Esophagus squamous epithelium (tissue), 5 donors: ENCODE results near the gene PLA2G4F. TPM values are rescaled to one million over a fixed set of nuclear protein-coding genes. Genes with fewer than 3 reads are reported as not detected.

Source experiments
- DNase-seq: peaks from one replicate; lab custom pipeline; 2025; lab: John Stamatoyannopoulos, UW
- H3K27ac ChIP-seq, 4 donors: fragments of 200-600 bp; sonication (generic); one replicate each; pipeline ENCODE4 v1.5.1; 2016 to 2019; ENCODE audit warnings: mild to moderate bottlenecking in 1 of 4
- H3K27me3 ChIP-seq, 4 donors: fragments of 200-600 bp; sonication (generic); 1 replicate in 3 of 4; 2 replicates in 1 of 4; pipeline versions ENCODE4 v1.5.1 to v1.6.0; 2017 to 2021; ENCODE audit warnings: antibody characterized with exemption in 1 of 4
- H3K36me3 ChIP-seq, 3 donors: fragments of 200-600 bp; sonication (generic); one replicate each; pipeline ENCODE4 v1.5.1; 2016 to 2019
- H3K4me1 ChIP-seq, 3 donors: fragments of 200-600 bp; sonication (generic); one replicate each; pipeline ENCODE4 v1.5.1; 2017 to 2019
- H3K4me3 ChIP-seq, 4 donors: fragments of 200-600 bp; sonication (generic); 1 replicate in 3 of 4; 2 replicates in 1 of 4; pipeline ENCODE4 v1.5.1; 2016 to 2019; ENCODE audit warnings: mild to moderate bottlenecking in 2 of 4, moderate library complexity in 1 of 4
- H3K9me3 ChIP-seq, 3 donors: fragments of 200-600 bp; sonication (generic); one replicate each; pipeline ENCODE4 v1.5.1; 2016 to 2019
- POLR2A ChIP-seq, 4 donors: fragments of 450-650 bp; IDR thresholded peaks; one replicate each; pipeline ENCODE4 v1.6.1; 2017; ENCODE audit warnings: antibody characterized with exemption in 4 of 4, mild to moderate bottlenecking in 4 of 4, moderate library complexity in 3 of 4
- WGBS, 2 donors: methylation state at CpG; one replicate each; pipeline ENCODE4 v1.1.5; 2018; 5-methylcytosine and 5-hydroxymethylcytosine counted together
- intact Hi-C: fragments of 100-400 bp; cut with DNase I; formaldehyde crosslinking; loops from one replicate; pipeline ENCODE4 v1.15.0; 2022
- total RNA-seq, 4 donors: library from RNA; depleted of rRNA; stranded (reverse); fragments of >200 nt; gene quantifications; one replicate each; pipeline ENCODE4 v1.1.0, GENCODE V29; 2016
- TF ChIP-seq, protein P1 (sequence below), 6 experiments: fragments of 450-650 bp in 4 of 6; fragments of 200-600 bp in 2 of 6; sonication (generic) in 2 of 6; IDR thresholded peaks; one replicate each; pipeline ENCODE4 v1.5.1; 2016 to 2019; ENCODE audit warnings: antibody characterized with exemption in 6 of 6, mild to moderate bottlenecking in 4 of 6, moderate library complexity in 4 of 6
- donor health status: DM: yes; HTN: yes; CAD: no.

PLA2G4F gene
- total RNA-seq, 4 donors from 2014 or later = 7.4 to 28.2 (median 21.2) TPM

DNA sequence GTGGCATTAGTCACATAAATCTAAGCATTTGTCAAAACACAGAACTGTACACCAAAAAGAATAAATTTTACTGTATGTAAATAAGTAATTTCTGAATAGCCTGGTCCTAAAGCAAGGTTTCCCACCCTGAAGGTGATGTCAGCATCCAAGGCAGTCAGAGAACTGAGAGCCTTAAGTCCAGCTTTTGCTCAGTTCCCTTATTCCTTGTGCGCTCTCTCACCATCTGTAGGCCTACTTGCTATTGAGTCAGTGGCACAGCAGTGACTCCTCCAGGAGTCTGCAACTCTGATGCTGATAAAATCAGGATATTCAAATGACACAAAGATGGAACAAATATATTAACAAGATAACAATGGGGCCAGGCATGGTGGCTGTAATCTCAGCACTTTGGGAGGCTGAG, 29.4 kb upstream of the PLA2G4F start:
- intact Hi-C loops = no loop called here
- no peaks in the 10 kb centered on the region for H3K4me1 ChIP-seq
- 67 to 100% methylated on average over 1 of the region's 1 CpG for WGBS, 2 donors
- TF ChIP-seq, protein P1, sequence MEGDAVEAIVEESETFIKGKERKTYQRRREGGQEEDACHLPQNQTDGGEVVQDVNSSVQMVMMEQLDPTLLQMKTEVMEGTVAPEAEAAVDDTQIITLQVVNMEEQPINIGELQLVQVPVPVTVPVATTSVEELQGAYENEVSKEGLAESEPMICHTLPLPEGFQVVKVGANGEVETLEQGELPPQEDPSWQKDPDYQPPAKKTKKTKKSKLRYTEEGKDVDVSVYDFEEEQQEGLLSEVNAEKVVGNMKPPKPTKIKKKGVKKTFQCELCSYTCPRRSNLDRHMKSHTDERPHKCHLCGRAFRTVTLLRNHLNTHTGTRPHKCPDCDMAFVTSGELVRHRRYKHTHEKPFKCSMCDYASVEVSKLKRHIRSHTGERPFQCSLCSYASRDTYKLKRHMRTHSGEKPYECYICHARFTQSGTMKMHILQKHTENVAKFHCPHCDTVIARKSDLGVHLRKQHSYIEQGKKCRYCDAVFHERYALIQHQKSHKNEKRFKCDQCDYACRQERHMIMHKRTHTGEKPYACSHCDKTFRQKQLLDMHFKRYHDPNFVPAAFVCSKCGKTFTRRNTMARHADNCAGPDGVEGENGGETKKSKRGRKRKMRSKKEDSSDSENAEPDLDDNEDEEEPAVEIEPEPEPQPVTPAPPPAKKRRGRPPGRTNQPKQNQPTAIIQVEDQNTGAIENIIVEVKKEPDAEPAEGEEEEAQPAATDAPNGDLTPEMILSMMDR (IDR thresholded peaks at IDR 0.05) = no peak
- TF ChIP-seq POLR2A (IDR thresholded peaks at IDR 0.05) = no peak
- H3K4me3 ChIP-seq = no peak overlapping the region
- no peak overlapping the region for H3K27ac ChIP-seq
- no peaks in the 10 kb centered on the region for H3K9me3 ChIP-seq
- DNase-seq = no peak
- H3K36me3 ChIP-seq = peaks cover 9 to 100% (median 26%) of the 10 kb centered on the region in 3 donors
- H3K27me3 ChIP-seq = no peaks in the 10 kb centered on the region

DNA sequence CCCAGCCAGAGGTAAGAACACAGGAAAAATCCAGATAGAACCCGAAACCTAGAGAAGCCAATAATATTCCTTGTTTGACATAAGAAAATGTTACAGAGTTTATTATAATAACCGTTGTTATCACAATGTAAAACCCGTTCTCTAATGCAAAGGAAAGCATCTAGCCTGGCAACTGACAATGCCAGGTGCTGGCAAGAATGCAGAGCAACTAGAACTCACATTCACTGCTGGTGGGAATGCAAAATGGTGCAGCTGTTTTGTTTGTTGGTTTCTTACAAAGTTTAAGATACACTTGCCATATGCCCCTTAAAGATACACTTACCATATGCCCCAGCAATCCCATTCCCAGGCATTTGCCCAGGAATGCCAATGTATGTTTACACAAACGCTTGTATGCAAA, 28.3 kb upstream of the PLA2G4F start:
- TF ChIP-seq, protein P1 (IDR thresholded peaks at IDR 0.05) = no peak
- TF ChIP-seq POLR2A (IDR thresholded peaks at IDR 0.05) = no peak
- Histone ChIP-seq H3K4me1 (no peaks in the 10 kb centered on the region), H3K4me3 (no peak overlapping the region), H3K36me3 (peaks cover 7 to 100% (median 24%) of the 10 kb centered on the region in 3 donors), H3K9me3 (no peaks in the 10 kb centered on the region), H3K27ac (no peak overlapping the region), H3K27me3 (no peaks in the 10 kb centered on the region)
- WGBS, 2 donors = 85 to 99% methylated on average over 4 of the region's 4 CpGs
- intact Hi-C loops = no loop called here
- DNase-seq = no peak

DNA sequence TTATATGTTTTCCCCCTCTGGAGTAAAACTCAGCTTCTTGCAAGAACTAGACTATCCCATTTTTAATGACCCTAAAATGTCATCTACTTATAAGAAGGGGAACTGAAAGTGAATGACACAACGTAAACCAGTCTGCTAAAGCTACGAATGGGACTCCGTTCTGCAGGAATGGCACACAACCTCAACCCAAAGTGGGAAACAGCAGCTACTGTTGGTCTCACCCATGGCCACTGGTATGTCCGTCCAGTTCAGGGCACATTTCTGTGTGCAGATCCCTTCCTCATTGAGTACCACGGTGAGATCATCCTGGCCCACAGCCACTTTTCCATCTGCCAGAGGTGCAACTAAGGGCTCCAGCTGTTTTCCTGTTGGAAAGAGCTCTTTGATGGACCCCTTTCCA, 27.9 kb upstream of the PLA2G4F start:
- no peaks in the 10 kb centered on the region for H3K9me3 ChIP-seq
- no peak overlapping the region for H3K27ac ChIP-seq
- no peak for DNase-seq
- no peaks in the 10 kb centered on the region for H3K27me3 ChIP-seq
- TF ChIP-seq, protein P1 (IDR thresholded peaks at IDR 0.05) = no peak
- no peak for TF ChIP-seq POLR2A (IDR thresholded peaks at IDR 0.05)
- 68 to 75% methylated on average over 5 of the region's 5 CpGs for WGBS, 2 donors
- intact Hi-C loops = no loop called here
- H3K4me3 ChIP-seq = no peak overlapping the region
- no peaks in the 10 kb centered on the region for H3K4me1 ChIP-seq
- H3K36me3 ChIP-seq = peaks cover 7 to 100% (median 24%) of the 10 kb centered on the region in 3 donors

DNA sequence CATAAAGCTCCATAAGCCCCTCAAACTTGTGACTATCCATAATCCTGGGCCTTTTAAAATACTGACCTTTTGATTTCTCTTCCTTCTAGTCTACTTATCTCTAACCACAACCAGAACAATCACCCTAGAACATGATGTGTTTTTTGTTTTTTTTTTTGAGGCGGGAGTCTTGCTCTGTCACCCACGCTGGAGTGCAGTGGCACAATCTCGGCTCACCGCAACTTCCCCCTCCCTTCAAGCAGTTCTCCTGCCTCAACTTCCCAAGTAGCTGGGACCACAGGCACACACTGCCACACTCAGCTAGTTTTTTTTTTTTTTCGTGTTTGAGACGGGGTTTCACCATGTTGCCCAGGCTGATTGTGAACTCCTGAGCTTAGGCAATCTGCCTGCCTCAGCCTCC, 26.5 kb upstream of the PLA2G4F start:
- Histone ChIP-seq H3K27ac (no peak overlapping the region), H3K9me3 (no peaks in the 10 kb centered on the region), H3K36me3 (peaks cover 11 to 100% (median 31%) of the 10 kb centered on the region in 3 donors), H3K4me1 (no peaks in the 10 kb centered on the region), H3K27me3 (no peaks in the 10 kb centered on the region), H3K4me3 (no peak overlapping the region)
- 77 to 91% methylated on average over 6 of the region's 6 CpGs for WGBS, 2 donors
- TF ChIP-seq, protein P1 (IDR thresholded peaks at IDR 0.05) = no peak
- no peak for TF ChIP-seq POLR2A (IDR thresholded peaks at IDR 0.05)
- intact Hi-C loops = no loop called here
- no peak for DNase-seq

DNA sequence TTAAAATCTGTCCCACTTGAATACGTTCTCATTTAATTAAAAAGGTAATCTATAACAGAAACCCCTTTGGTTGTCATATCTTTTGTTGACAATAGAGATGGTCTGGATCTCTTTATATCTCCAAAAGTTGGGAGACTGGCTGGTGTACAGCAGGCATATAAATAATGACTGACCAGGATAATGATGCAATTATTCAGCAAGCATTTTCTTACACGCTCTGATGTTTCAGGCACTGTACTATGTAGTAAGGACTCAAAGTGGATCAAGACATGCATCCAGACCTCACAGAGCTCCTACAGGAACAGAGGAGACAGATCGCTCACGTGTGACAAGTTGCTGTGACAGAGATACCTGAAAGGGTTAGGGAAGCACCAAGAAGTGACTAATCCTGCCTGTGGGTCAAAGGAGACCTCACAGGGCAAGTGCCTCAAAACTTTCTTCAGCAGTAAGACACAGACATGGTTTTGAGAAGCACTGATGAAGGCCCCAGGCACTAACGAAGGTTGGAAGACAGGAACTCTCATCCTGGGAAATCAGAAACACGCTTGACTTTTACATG, 26.0 kb upstream of the PLA2G4F start:
- Histone ChIP-seq H3K27me3 (no peaks in the 10 kb centered on the region), H3K27ac (no peak overlapping the region), H3K4me1 (no peaks in the 10 kb centered on the region), H3K4me3 (no peak overlapping the region), H3K36me3 (peaks cover 15 to 100% (median 26%) of the 10 kb centered on the region in 3 donors), H3K9me3 (no peaks in the 10 kb centered on the region)
- TF ChIP-seq, protein P1 (IDR thresholded peaks at IDR 0.05) = no peak
- TF ChIP-seq POLR2A (IDR thresholded peaks at IDR 0.05) = no peak
- intact Hi-C loops = no loop called here
- 86 to 97% methylated on average over 6 of the region's 6 CpGs for WGBS, 2 donors
- DNase-seq = no peak
